Body of pancreas (tissue), 4 donors: Measurements from ENCODE around the gene RFX7. TPM values are rescaled to one million over a fixed set of nuclear protein-coding genes. Genes with fewer than 3 reads are reported as not detected.

Source experiments
- ATAC-seq: fragments of 150-250 bp; one replicate; pipeline ENCODE4 v1.9.1; 2016
- DNase-seq, 4 donors: peaks; one replicate each; pipeline ENCODE4 v3.0.0-alpha.2; 2019
- H3K27ac ChIP-seq, 4 donors: fragments of 200-600 bp; sonication (generic); 1 replicate in 3 of 4; 2 replicates in 1 of 4; pipeline versions ENCODE4 v1.5.1 to v1.6.1; 2016 to 2019; ENCODE audit warnings: mild to moderate bottlenecking in 1 of 4, mixed read lengths in 1 of 4, moderate library complexity in 1 of 4
- H3K27me3 ChIP-seq, 2 donors: fragments of 200-600 bp; sonication (generic); one replicate each; pipeline ENCODE4 v1.6.0; 2016; ENCODE audit warnings: mild to moderate bottlenecking in 1 of 2
- H3K36me3 ChIP-seq, 2 donors: fragments of 200-600 bp; sonication (generic); replicated peaks in 1 of 2; 2 replicates each; pipeline ENCODE4 v1.5.1; 2016; ENCODE audit warnings: low read depth in 2 of 2; ENCODE audit not compliant: insufficient read depth in 1 of 2
- H3K4me1 ChIP-seq: fragments of 200-600 bp; sonication (generic); one replicate; pipeline ENCODE4 v1.6.0; 2016
- H3K4me3 ChIP-seq, 2 donors: fragments of 200-600 bp; sonication (generic); 1 replicate in 1 of 2; 2 replicates in 1 of 2; pipeline ENCODE4 v1.5.1; 2016 to 2019
- H3K9me3 ChIP-seq, 3 donors: fragments of 200-600 bp; sonication (generic); 1 replicate in 2 of 3; 2 replicates in 1 of 3; pipeline ENCODE4 v1.5.1; 2016
- POLR2A ChIP-seq, 3 donors: fragments of 450-650 bp; IDR thresholded peaks; one replicate each; pipeline ENCODE4 v1.6.1; 2016; ENCODE audit warnings: antibody characterized with exemption in 3 of 3, mild to moderate bottlenecking in 2 of 3
- WGBS, 2 donors: methylation state at CpG; one replicate each; pipeline ENCODE4 v1.1.5; 2017; 5-methylcytosine and 5-hydroxymethylcytosine counted together
- intact Hi-C: fragments of 100-400 bp; cut with DNase I; formaldehyde crosslinking; loops from one replicate; pipeline ENCODE4 v1.15.1; 2023
- total RNA-seq, 2 donors: library from RNA; depleted of rRNA; stranded (reverse); fragments of >200 nt; gene quantifications; one replicate each; pipeline ENCODE4 v1.1.0, GENCODE V29; 2016
- TF ChIP-seq, protein P1 (sequence below), 7 experiments: fragments of 450-650 bp in 4 of 7; fragments of 200-600 bp in 3 of 7; sonication (generic) in 3 of 7; IDR thresholded peaks; one replicate each; pipeline ENCODE4 v1.5.1; 2016 to 2019; ENCODE audit warnings: antibody characterized with exemption in 7 of 7

The RFX7 gene
- total RNA-seq, 2 donors from 2014 or later, result 2.6 to 5.4 TPM

DNA sequence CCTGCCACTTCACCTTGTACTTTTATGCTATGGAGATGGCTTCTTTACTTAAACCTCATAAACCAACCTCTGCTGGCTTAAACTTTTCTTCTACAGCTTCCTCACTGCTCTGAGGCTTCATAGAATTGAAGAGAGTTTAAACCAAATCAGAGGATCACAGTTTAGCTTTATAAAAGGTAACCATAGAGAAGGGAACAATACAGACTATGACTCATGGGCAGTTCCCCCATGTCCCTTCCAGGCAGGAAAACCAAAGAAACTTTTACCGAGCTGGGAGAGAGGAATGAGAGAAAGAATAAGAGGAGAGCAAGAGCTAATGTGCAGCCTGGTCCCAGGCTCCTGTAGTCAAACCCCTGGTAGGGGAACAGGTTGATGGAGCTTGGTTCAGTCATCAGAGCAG lies 196.3 kb downstream of the RFX7 start:
- H3K27me3 ChIP-seq, result no peaks in the 10 kb centered on the region
- intact Hi-C loops, result no loop called here
- no peaks in the 10 kb centered on the region for H3K36me3 ChIP-seq
- peaks cover 2% of the 10 kb centered on the region for H3K4me1 ChIP-seq
- WGBS, 2 donors, result 67 to 81% methylated on average over 1 of the region's 1 CpG
- ATAC-seq (no peak), DNase-seq (no peak)
- H3K4me3 ChIP-seq, result no peak overlapping the region
- no peaks in the 10 kb centered on the region for H3K9me3 ChIP-seq
- no peak overlapping the region for H3K27ac ChIP-seq
- TF ChIP-seq, protein P1, sequence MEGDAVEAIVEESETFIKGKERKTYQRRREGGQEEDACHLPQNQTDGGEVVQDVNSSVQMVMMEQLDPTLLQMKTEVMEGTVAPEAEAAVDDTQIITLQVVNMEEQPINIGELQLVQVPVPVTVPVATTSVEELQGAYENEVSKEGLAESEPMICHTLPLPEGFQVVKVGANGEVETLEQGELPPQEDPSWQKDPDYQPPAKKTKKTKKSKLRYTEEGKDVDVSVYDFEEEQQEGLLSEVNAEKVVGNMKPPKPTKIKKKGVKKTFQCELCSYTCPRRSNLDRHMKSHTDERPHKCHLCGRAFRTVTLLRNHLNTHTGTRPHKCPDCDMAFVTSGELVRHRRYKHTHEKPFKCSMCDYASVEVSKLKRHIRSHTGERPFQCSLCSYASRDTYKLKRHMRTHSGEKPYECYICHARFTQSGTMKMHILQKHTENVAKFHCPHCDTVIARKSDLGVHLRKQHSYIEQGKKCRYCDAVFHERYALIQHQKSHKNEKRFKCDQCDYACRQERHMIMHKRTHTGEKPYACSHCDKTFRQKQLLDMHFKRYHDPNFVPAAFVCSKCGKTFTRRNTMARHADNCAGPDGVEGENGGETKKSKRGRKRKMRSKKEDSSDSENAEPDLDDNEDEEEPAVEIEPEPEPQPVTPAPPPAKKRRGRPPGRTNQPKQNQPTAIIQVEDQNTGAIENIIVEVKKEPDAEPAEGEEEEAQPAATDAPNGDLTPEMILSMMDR (IDR thresholded peaks at IDR 0.05), result no peak
- TF ChIP-seq POLR2A (IDR thresholded peaks at IDR 0.05), result no peak

DNA sequence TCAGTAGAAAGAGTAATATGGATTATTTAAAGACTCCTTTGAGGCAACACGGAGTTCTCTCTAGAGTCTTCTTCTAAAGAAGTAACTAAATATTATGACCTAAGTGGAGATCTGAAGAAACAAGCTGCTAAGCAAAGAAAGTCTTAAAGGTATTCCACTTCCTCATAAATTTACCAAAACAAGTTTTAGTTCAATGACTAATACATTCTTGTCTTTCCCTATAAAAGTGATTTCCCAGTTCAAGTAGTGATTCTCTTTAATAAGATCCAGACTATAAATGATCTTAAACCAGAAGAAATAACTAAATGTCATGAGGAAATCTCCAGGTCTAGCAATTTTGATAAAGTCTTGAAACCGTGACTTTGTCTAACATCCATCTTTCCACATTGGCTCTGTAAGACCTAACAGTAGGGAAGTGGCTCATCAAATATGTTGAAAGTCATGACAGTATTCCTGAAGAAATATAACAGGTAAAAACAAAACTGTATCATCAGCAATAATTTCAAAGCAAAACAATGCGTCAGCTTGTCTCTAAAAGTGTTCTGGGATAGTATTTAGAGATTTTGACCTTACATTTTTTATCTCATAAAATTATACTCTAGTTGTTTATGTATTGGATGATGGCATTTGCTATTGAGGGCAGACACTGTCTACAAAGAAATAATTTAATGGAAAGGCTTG lies 198.5 kb downstream of the RFX7 start:
- Histone ChIP-seq H3K36me3 (no peaks in the 10 kb centered on the region), H3K4me3 (no peak overlapping the region), H3K27ac (no peak overlapping the region), H3K4me1 (peaks cover 12% of the 10 kb centered on the region), H3K27me3 (no peaks in the 10 kb centered on the region), H3K9me3 (no peaks in the 10 kb centered on the region)
- TF ChIP-seq POLR2A (IDR thresholded peaks at IDR 0.05), result no peak
- TF ChIP-seq, protein P1 (IDR thresholded peaks at IDR 0.05), result no peak
- DNase-seq, result no peak
- intact Hi-C loops, result no loop called here
- no peak for ATAC-seq
- 79 to 83% methylated on average over 3 of the region's 3 CpGs for WGBS, 2 donors

DNA sequence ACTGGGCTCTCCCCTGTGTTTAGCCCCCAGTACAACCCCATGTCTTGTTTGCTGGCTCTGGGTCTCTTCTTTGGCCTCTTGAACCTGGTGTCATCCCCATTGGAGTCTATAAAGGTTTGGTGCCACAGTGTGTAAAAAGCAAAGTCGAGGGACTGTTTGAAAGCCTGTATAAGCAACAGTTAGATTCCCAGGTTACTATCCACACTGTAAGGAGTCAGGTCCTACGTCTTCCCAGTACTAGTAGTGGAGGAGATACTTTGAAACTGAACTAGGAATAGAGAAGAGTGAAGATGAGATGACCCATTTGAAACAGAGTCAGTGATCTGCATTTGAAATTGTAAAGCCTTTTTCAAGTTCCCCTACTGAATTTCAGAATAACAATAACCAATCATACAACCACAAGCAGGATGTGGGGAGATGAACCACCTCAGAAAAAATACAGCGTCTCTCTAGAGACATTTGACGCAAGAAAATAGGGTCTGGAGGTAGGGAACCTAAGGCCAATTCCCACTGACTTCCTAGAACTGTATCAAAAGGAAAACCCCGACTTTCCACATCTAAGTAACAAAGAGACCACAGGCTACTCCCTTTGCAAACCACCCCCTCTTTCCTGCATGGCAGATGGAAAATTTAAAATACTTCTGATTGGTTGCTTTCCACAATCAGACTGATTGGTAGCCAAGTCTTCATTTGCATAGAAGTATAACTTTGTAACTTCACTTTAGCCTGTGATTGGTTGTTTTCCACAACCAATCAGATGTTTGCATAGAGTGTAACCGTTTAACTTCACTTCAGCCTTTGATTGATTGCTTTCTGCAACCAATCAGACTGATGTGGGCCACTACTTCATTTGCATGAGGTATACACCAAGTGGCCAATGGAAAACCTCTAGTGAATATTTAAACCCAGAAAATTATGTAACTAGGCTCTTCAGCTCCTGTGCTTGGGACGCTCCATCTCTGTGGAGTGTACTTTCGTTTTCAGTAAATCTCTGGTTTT lies 200.4 kb downstream of the RFX7 start:
- Histone ChIP-seq H3K9me3 (no peaks in the 10 kb centered on the region), H3K27me3 (no peaks in the 10 kb centered on the region), H3K27ac (no peak overlapping the region), H3K4me1 (peaks cover 16% of the 10 kb centered on the region), H3K36me3 (no peaks in the 10 kb centered on the region), H3K4me3 (no peak overlapping the region)
- 69 to 80% methylated on average over 8 of the region's 8 CpGs for WGBS, 2 donors
- intact Hi-C loops, result no loop called here
- no peak for ATAC-seq
- TF ChIP-seq, protein P1 (IDR thresholded peaks at IDR 0.05), result no peak
- no peak for TF ChIP-seq POLR2A (IDR thresholded peaks at IDR 0.05)
- DNase-seq, result no peak

DNA sequence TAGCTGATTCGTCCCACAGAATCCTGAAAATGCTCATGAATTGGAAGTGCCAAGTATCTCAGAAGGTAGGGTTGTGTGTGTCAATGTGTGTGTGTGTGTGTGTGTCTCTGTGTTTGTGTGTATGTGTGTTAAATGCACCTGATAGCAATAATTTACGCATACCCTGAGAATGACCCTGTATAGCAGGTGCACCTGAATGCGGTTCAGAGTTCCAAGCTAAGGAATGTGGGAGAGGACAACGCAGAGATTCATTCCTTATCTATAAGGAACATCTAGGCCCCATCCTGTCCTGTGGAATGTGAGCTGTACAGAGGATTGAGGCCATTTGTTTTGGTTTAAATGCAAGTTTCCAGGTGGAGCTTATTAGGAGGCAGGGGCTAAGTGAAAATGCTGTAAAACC lies 201.2 kb downstream of the RFX7 start:
- H3K9me3 ChIP-seq, result no peaks in the 10 kb centered on the region
- ATAC-seq, result no peak
- WGBS, 2 donors, result 56 to 67% methylated on average over 4 of the region's 4 CpGs
- H3K36me3 ChIP-seq, result no peaks in the 10 kb centered on the region
- H3K4me3 ChIP-seq, result no peak overlapping the region
- no peaks in the 10 kb centered on the region for H3K27me3 ChIP-seq
- no peak for DNase-seq
- intact Hi-C loops, result no loop called here
- TF ChIP-seq, protein P1 (IDR thresholded peaks at IDR 0.05), result no peak
- no peak for TF ChIP-seq POLR2A (IDR thresholded peaks at IDR 0.05)
- peaks cover 16% of the 10 kb centered on the region for H3K4me1 ChIP-seq
- H3K27ac ChIP-seq, result no peak overlapping the region
